ENCODE results near the gene OVCA2.

OVCA2 gene

GRCh38 chr17:2054512-2055291, 12.9 kb downstream of the OVCA2 start, which contains the start of gene HIC1:
TSS of gene HIC1 (plus strand) at chr17:2055103. CDS start at chr17:2056691, 1,588 bp downstream.
- peak; percentile 49 for DNase-seq

- no peak for DNase-seq
These were observed 13.7 kb downstream of the OVCA2 start for GRCh38 chr17:2055292-2056205.

GRCh38 chr17:2056206-2057174, 14.7 kb downstream of the OVCA2 start:
- DNase-seq = no peak

- DNase-seq = no peak
These were observed 15.4 kb downstream of the OVCA2 start for GRCh38 chr17:2057175-2057759.

- DNase-seq = no peak
These were observed 16.2 kb downstream of the OVCA2 start for GRCh38 chr17:2057760-2058585.

- peak; percentile 30 for DNase-seq
These were observed 17.0 kb downstream of the OVCA2 start for GRCh38 chr17:2058586-2059546.

- no peak for DNase-seq
These were observed 17.9 kb downstream of the OVCA2 start for GRCh38 chr17:2059547-2060384.

- DNase-seq = no peak
These were observed 18.5 kb downstream of the OVCA2 start for GRCh38 chr17:2060385-2060658.

GRCh38 chr17:2060681-2061440, 19.0 kb downstream of the OVCA2 start:
- no peak for DNase-seq

- DNase-seq = no peak
These were observed 19.7 kb downstream of the OVCA2 start for GRCh38 chr17:2061441-2061958.

GRCh38 chr17:2062571-2063183, 20.9 kb downstream of the OVCA2 start:
- no peak for DNase-seq

GRCh38 chr17:2063261-2064146, 21.7 kb downstream of the OVCA2 start:
- DNase-seq = no peak

GRCh38 chr17:2064147-2064489, 22.3 kb downstream of the OVCA2 start:
- no peak for DNase-seq

GRCh38 chr17:2064520-2064971, 22.7 kb downstream of the OVCA2 start:
- no peak for DNase-seq

GRCh38 chr17:2064980-2065785, 23.4 kb downstream of the OVCA2 start:
- DNase-seq = no peak

- no peak for DNase-seq
These were observed 24.2 kb downstream of the OVCA2 start for GRCh38 chr17:2065949-2066400.

Data from effector CD8-positive, alpha-beta T cell (primary cell).